HG03378 (cell line): ENCODE results near the gene CHN2.

Experiments
- ATAC-seq: cut with Tn5 transposase; IDR thresholded peaks from one replicate; pipeline ENCODE4 v1.9.1; 2021; ENCODE audit warnings: mild to moderate bottlenecking, moderate library complexity; ENCODE audit not compliant: unreplicated experiment

The CHN2 gene

DNA sequence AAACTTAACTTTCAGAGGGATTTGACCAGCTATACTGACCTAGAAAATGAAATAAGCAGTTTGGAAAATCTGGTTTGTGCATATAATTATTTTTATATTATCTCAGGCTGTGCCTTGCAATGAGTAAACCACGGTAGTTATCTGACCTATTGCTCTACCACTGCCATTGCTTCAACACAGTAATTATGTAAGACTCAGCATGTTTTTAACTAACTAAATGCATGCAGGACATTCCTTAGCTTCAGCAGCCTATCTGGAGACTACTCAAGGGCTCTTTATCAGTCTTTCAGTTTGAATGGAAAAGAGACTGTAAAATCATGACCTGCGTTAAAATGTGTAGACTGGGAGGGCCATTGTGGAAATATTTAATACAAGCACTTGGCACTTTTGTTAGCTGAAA, 22.5 kb downstream of the CHN2 start:
- no peak for ATAC-seq

DNA sequence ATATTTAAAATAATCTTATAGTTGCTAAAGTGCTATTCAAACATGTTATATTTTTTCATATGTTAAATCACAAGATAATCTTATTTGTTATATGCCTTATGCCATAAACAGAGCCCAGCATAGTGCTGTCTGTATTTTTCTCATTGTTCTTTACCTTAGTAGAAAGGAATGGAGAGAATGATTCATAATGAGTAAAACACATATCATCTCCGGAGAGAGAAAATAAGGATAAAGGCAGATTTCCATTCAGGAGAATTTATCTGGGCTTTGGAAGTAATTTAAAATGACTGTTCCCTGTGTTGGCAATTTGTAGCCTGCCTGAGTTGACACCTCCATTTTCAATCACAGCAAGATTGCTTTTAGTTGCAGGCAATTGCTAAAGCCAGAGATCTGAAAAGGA, 30.2 kb downstream of the CHN2 start:
- no peak for ATAC-seq

DNA sequence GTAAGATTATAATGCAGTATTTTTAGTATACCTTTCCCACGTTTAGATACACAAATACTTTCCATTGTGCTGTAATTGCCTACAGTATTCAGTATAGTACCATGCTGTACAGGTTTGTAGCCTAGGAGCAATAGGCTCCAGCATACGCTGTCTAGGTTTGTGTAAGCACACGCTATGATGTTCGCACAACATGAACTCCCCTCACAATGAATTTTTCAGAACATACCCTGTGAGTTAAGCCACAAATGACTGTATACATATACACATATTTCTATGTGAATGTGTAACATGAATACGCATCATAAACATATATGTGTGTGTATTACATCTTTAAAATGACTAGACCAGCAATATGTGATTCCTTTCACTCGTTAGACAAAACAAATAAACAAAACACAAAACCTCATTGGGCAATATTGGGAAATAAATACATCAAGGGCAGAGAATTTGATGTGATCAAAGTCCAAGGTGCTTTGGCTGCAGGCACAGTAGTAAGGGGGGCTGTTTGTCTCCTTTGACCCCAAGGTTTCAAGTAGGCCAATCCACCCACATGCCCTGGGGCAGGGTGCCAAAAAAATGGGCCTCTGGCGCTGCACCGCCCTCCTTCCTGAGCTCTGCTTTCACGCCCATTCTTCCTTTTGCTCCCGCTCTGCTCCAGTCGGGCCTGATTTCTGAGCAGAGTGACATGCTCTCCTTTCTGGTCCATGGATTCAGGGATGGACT, 33.9 kb downstream of the CHN2 start:
- ATAC-seq, result no peak

DNA sequence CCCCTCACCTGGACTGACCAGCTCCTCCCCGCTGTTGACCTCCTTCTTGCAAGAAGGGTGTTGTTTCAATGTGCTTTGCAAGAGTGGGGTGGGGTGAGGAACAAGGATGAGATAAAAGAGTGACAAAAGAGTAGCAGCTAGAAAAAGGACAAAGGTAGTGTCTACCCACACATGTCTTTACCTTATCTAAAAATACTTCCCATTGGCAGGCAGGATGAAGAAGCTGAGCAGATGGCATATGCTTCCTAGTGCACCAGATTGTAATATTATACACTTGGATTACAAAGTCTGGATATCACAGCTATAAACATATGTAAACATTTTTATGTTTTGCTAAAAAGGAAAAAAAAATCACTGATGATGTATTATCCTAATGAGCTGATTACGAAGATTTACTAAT, 34.5 kb downstream of the CHN2 start:
- ATAC-seq, result no peak

DNA sequence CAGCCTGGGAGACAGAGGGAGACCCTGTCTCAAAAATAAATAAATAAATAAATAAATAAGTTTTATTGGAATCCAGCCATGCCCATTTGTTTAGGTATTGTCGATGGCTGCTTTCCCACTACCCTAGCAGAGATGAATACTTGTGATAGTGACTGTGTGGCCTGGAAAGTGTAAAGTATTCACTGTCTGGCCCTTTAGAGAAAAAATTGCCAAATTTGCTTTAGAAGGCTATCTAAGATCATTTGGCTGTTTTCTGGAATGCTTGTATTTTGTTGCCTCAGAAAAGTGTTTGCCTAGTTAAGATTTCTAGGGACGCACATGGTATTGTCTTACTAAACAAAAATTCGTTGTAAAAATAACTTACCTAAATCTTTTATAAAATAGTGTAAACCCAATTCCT, 35.4 kb downstream of the CHN2 start:
- ATAC-seq, result no peak

DNA sequence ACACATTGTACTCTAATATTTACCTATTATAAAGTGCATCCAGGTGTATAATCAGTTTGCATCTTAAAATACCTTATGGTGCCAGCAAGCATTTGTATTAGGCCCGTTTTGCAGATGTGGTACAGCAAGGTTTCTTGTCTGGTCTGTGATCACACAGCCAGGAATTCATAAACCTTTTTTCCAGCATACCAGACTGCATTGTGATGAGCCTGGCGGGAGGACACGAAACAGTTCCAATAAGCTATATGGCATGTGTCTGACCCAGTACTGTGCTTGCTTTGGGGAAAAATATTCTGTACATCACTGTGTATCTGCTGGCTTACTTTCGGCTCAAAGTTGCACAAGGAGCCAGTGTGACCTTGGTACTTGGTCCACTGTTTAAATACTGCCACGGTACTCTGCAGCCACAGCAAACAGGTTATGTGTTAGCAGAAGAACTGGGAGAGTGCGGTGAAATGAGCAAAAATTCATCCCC, 36.3 kb downstream of the CHN2 start:
- ATAC-seq, result no peak

DNA sequence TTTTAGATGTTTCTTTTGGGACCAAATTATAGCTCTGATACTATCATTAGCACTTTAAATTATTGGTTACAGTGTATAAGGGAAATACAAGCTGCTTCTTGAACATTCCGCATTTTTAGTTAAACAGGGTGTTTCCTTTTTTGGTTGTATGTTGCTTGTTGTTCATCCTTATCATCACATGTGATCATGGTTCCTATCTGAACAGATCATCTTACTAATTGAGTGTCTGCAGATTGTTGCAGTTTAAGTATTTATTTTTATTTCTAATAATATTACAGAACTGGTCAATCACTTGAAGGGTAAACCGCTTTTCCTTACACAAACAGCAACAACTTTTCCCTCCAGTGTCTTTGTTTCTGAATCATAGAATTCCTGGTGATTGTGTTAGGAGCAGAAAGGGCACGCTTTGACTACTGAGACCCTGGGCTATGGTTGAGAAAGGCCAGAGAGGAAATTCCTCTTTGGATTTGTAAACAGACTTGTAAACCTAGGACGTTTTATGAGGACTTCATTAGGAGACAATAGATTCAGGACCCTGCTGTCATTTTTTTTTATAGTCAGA, 37.2 kb downstream of the CHN2 start:
- ATAC-seq, result no peak

DNA sequence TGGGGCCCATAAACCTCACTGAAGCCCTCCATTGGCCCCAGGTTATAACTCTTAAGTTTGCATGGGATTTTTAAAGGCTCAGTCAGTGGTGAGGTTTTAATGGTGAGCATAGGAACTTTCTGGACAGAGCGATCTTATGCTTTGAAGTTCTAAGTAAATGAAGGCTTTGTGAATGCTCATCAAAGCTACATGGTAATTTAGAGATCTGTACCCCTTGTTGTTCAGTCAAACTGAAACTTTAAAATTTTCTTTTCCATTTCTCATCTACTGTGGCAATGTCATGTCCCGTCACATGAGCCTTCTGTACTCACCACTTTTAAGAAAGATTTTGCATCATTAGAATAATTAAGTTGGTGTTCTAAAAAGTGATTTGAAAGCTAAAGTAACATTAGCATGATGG, 39.9 kb downstream of the CHN2 start:
- no peak for ATAC-seq

DNA sequence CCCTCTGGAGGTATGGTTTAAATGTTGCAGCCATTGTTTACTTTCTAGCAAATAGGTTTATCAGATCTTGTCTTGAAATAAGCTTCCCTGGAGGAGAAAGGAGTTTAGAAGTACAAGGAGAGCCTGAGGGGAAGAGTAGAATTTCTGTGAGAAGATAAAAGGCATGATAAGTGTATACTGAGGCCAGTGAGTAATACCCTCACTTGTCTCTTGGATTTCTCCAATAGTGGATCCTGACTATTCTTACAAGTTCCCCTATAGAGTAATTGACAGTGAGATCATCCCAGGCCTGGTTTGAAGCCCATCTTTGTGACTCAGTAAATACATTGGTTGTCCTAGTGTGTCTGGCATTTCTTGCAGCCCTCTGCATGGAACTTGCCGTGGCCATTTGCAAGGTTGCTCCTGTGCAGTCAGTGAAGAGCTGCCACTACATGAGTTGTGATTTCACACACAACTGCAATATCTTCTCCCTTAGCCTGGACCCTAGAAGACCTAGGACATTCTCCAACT, 41.6 kb downstream of the CHN2 start:
- ATAC-seq, result no peak

DNA sequence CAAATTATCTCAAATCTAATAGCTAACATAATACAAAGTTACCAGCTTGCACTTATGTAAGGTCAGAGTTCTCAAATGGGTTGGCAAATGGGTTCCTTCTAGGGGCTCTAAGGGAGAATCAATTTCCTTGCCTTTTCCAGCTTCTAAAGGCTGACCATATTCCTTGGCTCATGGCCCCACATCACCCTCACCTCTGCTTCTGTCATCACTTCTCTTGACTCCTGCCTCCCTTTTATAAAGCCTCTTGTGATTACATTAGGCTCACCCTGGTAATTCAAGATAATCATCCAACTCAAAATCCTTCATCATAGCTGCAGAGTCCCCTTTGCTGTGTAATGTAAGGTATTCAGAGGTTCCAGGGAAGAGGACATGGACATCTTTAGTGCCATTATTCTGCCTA, 42.1 kb downstream of the CHN2 start:
- ATAC-seq, result no peak

DNA sequence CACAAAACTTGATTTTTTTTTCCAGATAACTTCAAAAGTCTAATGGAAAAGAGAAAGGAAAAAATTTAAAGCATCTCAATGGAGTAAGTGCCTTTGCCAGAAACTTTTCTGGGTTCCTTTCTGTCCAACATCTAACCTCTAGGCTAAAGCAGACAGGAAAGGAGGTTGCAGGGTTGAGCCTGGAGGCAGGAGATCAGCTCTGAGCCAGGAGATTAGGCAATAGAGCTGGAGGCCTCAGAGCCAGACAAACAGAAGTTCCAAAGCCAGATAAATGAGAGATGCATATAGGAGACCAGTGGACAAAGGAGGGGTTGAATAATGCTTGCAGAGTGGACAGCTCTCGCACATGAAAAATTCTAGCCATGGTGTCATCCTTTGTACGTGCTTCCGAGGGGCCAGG, 42.9 kb downstream of the CHN2 start:
- ATAC-seq, result no peak

DNA sequence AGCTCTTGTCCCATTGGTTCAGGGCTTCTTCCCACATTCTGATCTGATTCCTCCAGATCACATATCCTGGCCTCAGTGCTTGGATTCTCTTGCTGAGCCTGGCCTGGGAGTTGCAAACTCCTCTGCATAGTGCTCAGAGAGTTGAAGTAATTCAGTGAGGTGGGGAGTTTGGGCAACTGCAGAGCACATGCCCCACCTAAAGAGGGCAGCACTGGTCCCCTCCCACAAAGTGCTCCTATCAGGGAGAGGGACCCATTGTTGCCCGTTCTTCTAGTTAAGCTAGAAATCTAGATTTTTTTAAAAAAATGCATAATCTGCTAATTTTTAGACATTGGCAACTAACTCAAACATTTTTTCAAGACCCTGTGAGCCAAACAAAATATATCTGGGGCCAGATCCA, 45.1 kb downstream of the CHN2 start:
- ATAC-seq, result no peak

DNA sequence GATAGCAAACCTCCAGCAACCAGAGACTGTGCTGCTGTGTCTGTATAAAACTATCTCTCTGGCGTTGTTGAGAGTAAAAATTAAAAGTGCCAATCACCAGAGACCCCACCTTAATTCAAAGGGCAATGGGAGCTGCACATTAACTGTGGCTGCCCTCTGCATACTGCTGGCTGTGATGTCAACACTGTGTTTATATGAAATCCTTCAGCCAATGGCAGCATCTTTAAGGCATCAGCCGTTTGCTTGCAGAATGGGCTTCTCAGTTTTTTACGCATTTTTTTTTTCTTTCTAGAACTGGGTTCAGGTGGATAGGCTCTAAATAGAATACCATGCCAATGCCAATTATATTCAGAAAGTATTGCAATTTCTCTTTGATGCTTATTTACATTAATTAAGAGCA, 47.7 kb downstream of the CHN2 start:
- no peak for ATAC-seq

DNA sequence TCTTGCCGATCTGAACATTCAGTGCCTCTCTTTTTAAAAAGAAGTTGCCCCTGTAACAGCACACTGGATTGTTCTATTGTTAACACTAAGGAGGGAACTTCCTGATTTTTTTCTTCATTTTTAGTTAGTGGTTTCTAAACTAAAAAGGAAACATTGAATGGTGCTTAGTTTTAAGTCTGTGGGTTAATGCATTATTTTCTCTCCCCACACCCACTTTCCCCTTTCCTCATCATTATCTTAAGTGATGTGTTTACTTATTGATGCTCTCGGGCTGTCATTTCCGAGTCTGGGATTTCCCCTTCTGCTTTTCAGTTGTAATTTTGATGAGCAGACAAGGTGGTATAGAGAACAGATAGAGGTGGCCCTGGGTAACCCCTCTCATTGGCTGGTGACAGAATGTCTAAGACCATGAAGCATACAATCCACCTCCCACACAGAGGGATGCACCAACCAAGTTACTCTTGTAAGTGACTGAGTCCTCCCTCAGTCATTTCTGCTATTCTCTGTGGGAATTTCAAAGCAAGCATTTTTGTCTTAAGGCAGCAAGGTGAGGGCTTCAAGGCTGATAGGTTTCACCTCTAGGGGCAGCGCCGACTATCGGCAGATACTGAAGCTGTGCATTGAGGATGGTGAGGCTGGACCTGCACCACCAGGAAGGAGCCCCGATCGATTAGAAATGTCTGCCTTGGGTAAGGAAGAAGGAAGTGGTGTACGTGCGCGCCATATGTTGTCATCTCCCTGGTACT, 49.5 kb downstream of the CHN2 start:
- ATAC-seq, result peak; percentile 56

DNA sequence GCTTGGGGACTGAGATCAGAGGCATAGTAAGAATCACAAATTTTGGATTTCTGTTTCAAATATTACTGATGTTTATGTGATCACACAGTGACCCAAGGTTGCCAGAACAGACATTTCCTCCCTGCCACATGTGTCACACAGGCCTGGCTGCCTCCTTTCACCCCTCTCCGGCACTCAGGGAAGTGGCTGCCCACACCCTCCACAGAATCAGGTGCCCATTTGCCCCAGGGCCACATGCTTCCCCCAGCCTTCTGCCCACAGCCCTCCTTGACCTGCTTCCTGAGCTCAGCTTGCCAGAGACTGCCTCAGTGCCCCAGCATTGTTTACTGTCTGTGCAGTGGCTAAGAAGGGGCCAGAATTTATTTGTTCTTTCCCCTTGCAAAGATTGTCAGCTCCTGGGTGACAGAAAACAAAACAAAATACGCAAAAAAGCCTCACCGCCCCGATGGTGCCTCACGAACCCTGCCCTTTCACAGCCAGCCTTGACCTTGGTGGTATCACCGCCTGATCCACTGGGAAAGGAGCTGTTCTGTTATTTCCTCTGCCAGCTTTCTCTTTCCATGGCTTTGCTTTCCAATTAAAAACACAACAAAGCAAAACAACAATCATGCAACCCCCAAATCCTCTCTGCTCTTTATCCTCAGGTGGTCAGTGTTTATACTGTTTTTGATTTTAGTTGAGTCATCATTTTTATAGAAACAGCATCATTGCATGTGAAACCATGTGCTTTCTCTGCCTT, 52.8 kb downstream of the CHN2 start:
- ATAC-seq, result no peak

DNA sequence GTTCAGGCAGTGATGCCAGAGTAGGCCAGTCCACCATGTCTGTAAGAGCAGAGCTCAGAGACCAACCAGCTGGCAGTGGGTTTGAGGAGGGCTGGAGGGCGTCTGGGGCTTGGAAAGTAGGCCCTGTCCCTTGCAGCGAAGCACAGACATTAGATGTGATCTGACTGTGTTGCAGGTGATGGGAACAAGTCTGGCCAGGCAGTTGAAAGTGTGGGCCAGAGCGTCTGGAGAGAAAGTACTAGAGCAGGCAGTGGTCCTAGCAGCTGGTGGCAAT, 53.3 kb downstream of the CHN2 start:
- ATAC-seq, result no peak

DNA sequence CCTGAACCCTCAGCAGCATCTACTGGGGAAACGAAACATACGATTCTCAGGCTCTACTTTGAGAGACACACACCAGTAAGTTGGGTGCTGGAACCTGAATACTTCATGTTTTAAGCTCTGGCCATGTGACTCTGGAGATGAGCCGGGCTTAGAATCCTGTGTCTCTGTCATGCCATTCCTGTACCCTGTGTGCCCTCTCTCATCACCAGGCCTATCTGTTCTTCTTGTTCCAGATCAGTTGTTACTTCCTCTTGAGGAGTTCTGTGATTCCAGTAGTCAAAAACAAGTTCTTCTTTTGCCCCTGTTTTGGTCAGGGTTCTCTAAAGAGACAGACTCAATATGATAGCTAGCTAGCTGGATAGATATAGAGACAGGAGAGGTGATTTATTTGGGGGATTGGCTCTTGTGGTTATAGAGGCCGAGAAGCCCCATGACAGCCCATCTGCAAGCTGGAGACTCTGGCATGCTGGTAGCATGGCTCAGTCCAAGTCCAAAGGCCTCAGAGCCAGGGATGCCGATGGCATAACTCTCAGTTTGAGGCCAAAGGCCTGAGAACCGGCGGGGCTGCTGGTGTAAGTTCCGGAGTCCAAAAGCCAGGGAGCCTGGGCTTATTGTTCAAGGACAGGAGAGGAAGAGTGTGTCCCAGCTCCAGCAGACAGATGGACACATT, 54.3 kb downstream of the CHN2 start:
- ATAC-seq, result no peak

DNA sequence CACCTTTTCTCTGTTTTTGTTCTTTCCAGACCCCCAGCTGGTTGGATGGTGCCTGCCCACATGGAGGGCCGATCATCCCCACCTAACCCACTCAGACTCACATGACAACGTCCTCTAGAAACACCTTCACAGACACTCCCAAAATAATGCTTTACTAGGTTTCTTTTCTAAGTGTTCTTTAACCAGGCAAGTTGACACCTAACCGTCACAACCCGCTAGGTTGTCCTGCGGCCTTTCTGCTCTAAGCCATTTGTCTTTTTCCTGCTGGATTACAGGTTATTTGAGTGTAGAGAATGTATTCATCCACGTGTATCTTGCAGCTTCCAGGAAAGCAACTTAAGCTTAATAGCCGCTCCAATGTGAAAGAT, 54.8 kb downstream of the CHN2 start:
- no peak for ATAC-seq

DNA sequence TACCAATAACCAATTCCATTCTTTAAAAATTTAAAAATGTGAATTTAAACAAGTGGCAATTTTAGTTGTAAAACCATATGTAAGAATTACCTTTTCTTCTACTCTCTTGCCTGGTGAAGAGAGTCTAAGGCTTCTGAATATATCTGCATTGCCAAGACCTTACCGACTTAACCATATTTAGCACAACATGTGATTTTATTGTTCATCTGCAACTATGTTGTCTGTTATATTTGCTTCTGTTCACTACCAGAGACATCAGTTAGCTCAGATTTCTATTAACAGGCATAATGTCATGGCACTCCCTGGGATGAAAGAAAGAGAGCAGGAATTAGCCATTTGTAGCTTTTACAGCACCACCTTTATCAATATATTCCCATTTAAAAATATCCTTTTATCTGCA, 55.3 kb downstream of the CHN2 start:
- no peak for ATAC-seq

DNA sequence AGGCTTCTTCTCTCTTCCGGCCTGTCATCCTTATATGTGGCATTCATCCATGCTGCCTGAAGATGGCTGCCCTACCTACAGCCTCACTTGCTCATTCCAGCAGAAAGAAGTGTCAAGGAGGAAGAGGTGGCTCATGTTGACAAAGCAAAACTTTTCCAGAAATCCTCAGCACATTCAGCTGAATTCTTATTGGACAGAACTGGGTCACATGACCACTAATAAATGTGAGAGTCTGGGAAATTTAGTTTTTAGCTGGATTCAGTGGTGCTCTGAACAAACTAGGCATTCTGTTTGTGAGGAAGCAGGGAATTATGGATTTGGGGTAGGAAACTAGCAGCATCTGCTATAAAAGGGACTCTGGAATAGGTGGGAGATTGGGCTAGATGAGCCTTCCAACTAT, 58.6 kb downstream of the CHN2 start:
- ATAC-seq, result no peak

DNA sequence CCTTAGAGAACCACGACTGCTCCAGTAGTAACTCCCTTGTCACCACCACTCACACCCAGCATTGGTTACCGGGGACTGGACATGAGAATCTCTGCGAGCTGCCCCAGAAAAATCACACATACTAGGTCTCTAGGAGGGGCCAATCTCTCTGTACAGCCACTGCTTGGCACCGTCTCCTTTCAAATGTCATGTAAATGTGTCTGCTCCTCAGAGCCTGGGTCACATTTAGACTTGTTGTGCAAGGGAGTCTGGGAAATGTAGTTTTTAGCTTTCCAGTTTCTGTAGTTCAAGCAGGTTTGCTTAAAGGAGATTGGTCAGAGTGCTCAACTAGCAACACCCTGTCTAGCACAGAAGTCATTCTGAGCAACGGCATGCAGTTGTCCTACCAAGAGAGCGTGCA, 60.0 kb downstream of the CHN2 start:
- no peak for ATAC-seq
